Fibroblast of the aortic adventitia (primary cell): ENCODE measurements around the gene PRSS21. TPM values are rescaled to one million over a fixed set of nuclear protein-coding genes. Genes with fewer than 3 reads are reported as not detected.

Source experiments
- DNase-seq: peaks from one replicate; pipeline ENCODE4 v3.0.0-alpha.2; 2010; ENCODE audit warnings: low read depth
- H3K4me3 ChIP-seq: 2 replicates; pipeline ENCODE4 v1.5.1; 2011; ENCODE audit warnings: low read depth, mild to moderate bottlenecking, control low read depth, low read length, moderate library complexity
- CTCF ChIP-seq: IDR thresholded peaks from 2 replicates; pipeline ENCODE4 v1.5.1; 2011; ENCODE audit warnings: mild to moderate bottlenecking, low read length, control low read depth, inconsistent platforms; ENCODE audit not compliant: insufficient read depth
- total RNA-seq: library from RNA; depleted of rRNA; stranded (reverse); fragments of >200 nt; gene quantifications from 2 replicates; pipeline ENCODE4 v1.2.3, GENCODE V29; 2012; ENCODE audit warnings: low replicate concordance

Gene PRSS21
- total RNA-seq, 1 donor = 0.27 TPM

- H3K4me3 ChIP-seq = peak within 1 kb of the TSS; percentile 18
- DNase-seq = no peak
- no peak for TF ChIP-seq CTCF
Observed at GRCh38 chr16:2857451-2858244, 40.6 kb downstream of the PRSS21 start, which contains the start of gene PRSS22. PRSS22 (minus strand) TSS chr16:2858170; CDS start chr16:2858104, 66 bp downstream.

- no peak overlapping the region for H3K4me3 ChIP-seq
- no peak for TF ChIP-seq CTCF
- DNase-seq = no peak
Observed at GRCh38 chr16:2858245-2859025, 41.4 kb downstream of the PRSS21 start.

GRCh38 chr16:2859686-2860265 lies 42.7 kb downstream of the PRSS21 start:
- no peak for DNase-seq
- TF ChIP-seq CTCF = no peak

GRCh38 chr16:2860826-2861567 lies 44.0 kb downstream of the PRSS21 start:
- H3K4me3 ChIP-seq = no peak overlapping the region
- DNase-seq = no peak
- TF ChIP-seq CTCF = no peak

More at GRCh38 chr16:2859686-2860265, 42.7 kb downstream of the PRSS21 start:
- no peak overlapping the region for H3K4me3 ChIP-seq

- no peak for DNase-seq
- no peak for TF ChIP-seq CTCF
- no peak overlapping the region for H3K4me3 ChIP-seq
Observed at GRCh38 chr16:2865651-2866050, 48.6 kb downstream of the PRSS21 start.

- H3K4me3 ChIP-seq = no peak overlapping the region
- DNase-seq = no peak
- TF ChIP-seq CTCF = no peak
Observed at GRCh38 chr16:2866431-2866830, 49.4 kb downstream of the PRSS21 start.
